Psoas muscle (tissue), 8 donors: Measurements from ENCODE around the gene DET1. TPM values are rescaled to one million over a fixed set of nuclear protein-coding genes. Genes with fewer than 3 reads are reported as not detected.
A peak's percentile ranks its signal among the peaks of the same experiment; 100 is the strongest.

Experiments
- ATAC-seq, 4 donors: fragments of 200-7000 bp; cut with Tn5 transposase; one replicate each; pipeline ENCODE4 v1.9.1; 2020; ENCODE audit warnings: moderate library complexity in 3 of 4, mild to moderate bottlenecking in 2 of 4
- DNase-seq, 2 donors: peaks; one replicate each; pipeline ENCODE4 v3.0.0-alpha.2; 2020
- H3K27ac ChIP-seq: fragments of 200-600 bp; one replicate; pipeline ENCODE4 v1.8.0; 2022
- H3K27me3 ChIP-seq, 3 donors: fragments of 200-600 bp in 1 of 3; one replicate each; pipeline versions ENCODE4 v1.6.1 to v1.8.0; 2013 to 2022; ENCODE audit warnings: low read length in 2 of 3, mild to moderate bottlenecking in 2 of 3, moderate library complexity in 1 of 3; ENCODE audit not compliant: insufficient read depth in 3 of 3
- H3K36me3 ChIP-seq, 2 donors: fragments of 200-600 bp in 1 of 2; one replicate each; pipeline versions ENCODE4 v1.6.1 to v1.8.0; 2013 to 2022; ENCODE audit warnings: low read depth in 1 of 2, mild to moderate bottlenecking in 1 of 2, moderate library complexity in 1 of 2; ENCODE audit not compliant: insufficient read depth in 1 of 2
- H3K4me1 ChIP-seq: fragments of 200-600 bp; one replicate; pipeline ENCODE4 v1.8.0; 2022
- H3K4me3 ChIP-seq: fragments of 200-600 bp; one replicate; pipeline ENCODE4 v1.8.0; 2022; ENCODE audit warnings: mild to moderate bottlenecking
- H3K9me3 ChIP-seq: fragments of 200-600 bp; one replicate; pipeline ENCODE4 v1.8.0; 2022
- CTCF ChIP-seq: fragments of 200-600 bp; IDR thresholded peaks from one replicate; pipeline ENCODE4 v1.8.0; 2022; ENCODE audit warnings: antibody characterized with exemption
- WGBS, 3 donors: extraction: QIAGEN DNeasy Blood & Tissue Kit; methylation state at CpG; one replicate each; pipeline versions ENCODE4 v1.1.6 to v1.1.7; 2013; 5-methylcytosine and 5-hydroxymethylcytosine counted together
- intact Hi-C, 2 donors: fragments of 100-400 bp; cut with DNase I; formaldehyde crosslinking; loops; one replicate each; pipeline versions ENCODE4 v1.11.0 to v1.14.2; 2022
- polyA plus RNA-seq, 3 donors: library from polyadenylated mRNA; stranded (reverse); fragments of 200-250 nt; gene quantifications; one replicate each; pipeline ENCODE4 v1.2.3, GENCODE V29; 2013
- total RNA-seq, 4 donors: library from RNA; stranded (reverse); fragmentation: NEBNext Ultra II Directional in 2 of 4; extraction: Animal tissue kit (Norgen Biotek cat#: 25700) in 2 of 4; gene quantifications; one replicate each; pipeline versions ENCODE4 v1.2.1 to v1.2.4, GENCODE V29; 2021 to 2023
- donor health status: healthy with polysubstance abuse.
- donor health status: DM: no; HTN: no; CAD: no; lungs with moderate emphysema.
- donor health status: Bipolar disorder and iron deficiency.
- donor health status: healthy.
- donor health status: DM: yes; HTN: yes; CAD: no.
- donor health status: DM: no; HTN: no; CAD: no.
- donor health status: DM: no; HTN: no; CAD: no.
- donor health status: DM: yes; HTN: yes; CAD: no.

The DET1 gene
- total and polyA plus RNA-seq, 7 donors, result 3.9 to 13.3 (median 7.0) TPM

GRCh38 chr15:88465633-88466224, 80.8 kb downstream of the DET1 start:
- Histone ChIP-seq H3K4me1 (peaks cover 23% of the 10 kb centered on the region), H3K9me3 (no peaks in the 10 kb centered on the region)

GRCh38 chr15:88463870-88464532, 82.5 kb downstream of the DET1 start:
- no peak for ATAC-seq
- WGBS, 3 donors, result 48 to 67% (median 56%) methylated on average over 2 of the region's 2 CpGs
- TF ChIP-seq CTCF, result no peak
- intact Hi-C loops, result no loop called here
- Histone ChIP-seq H3K9me3 (no peaks in the 10 kb centered on the region), H3K4me3 (no peak overlapping the region), H3K4me1 (peaks cover 19% of the 10 kb centered on the region), H3K27me3 (no peaks in the 10 kb centered on the region), H3K27ac (no peak overlapping the region), H3K36me3 (peaks cover 16 to 69% of the 10 kb centered on the region in 2 donors)
- no peak for DNase-seq

More at GRCh38 chr15:88465633-88466224, 80.8 kb downstream of the DET1 start:
- Histone ChIP-seq H3K27me3 (no peaks in the 10 kb centered on the region), H3K27ac (peak overlapping the region; percentile 99), H3K36me3 (peaks cover 9 to 67% of the 10 kb centered on the region in 2 donors), H3K4me3 (peak overlapping the region; percentile 95)
- TF ChIP-seq CTCF, result no peak
- DNase-seq, result peak in 1 of 2 donors; percentile 53
- ATAC-seq, result peak in 2 of 4 donors; percentile 21 to 46
- intact Hi-C loops, result loop anchor here in 1 of 2 donors (5.0 kb wide), 1 partner anchor 152 kb away; no protein-coding TSS in a partner anchor
- 95 to 98% (median 96%) methylated on average over 4 of the region's 4 CpGs for WGBS, 3 donors

Other genes with a start within 250 kb of the DET1 start
- gene MRPL46, start 79.3 kb downstream of the DET1 start, total RNA-seq, result 10 to 100 TPM; 47.3 to 87.9 (median 65.5) TPM
- gene MRPL46, start 79.3 kb downstream of the DET1 start, polyA plus RNA-seq, result 100 to 1,000 TPM in 2 of 3 donors, 10 to 100 TPM in 1; 82.1 to 207 (median 133) TPM
- gene MRPS11, start 79.0 kb downstream of the DET1 start, total RNA-seq, result 10 to 100 TPM; 48.4 to 62.2 (median 54.5) TPM
- 100 to 1,000 TPM in 1 of 3 donors, 10 to 100 TPM in 2; 62.3 to 129 (median 73.7) TPM for gene MRPS11, start 79.0 kb downstream of the DET1 start, polyA plus RNA-seq
- gene AEN, start 74.7 kb upstream of the DET1 start, total RNA-seq, result 10 to 100 TPM; 10.1 to 46.6 (median 27.8) TPM
- 10 to 100 TPM; 25.6 to 35.2 (median 32.2) TPM for gene AEN, start 74.7 kb upstream of the DET1 start, polyA plus RNA-seq
- 1 to 10 TPM; 2.5 to 5.0 (median 3.3) TPM for gene ISG20, start 92.3 kb upstream of the DET1 start, total RNA-seq
- gene ISG20, start 92.3 kb upstream of the DET1 start, polyA plus RNA-seq, result 1 to 10 TPM; 1.1 to 7.4 (median 5.7) TPM